RCC 7860 (cell line): Measurements from ENCODE around the gene DEFB114.

Experiments used
- DNase-seq: peaks from one replicate; pipeline ENCODE4 v3.0.0-alpha.2; 2015; ENCODE audit warnings: low spot score
- FAIRE-seq: peaks from 2 replicates; lab custom pipeline; 2012; peaks lifted over from hg19 to GRCh38; lab: Jason Lieb, UNC

Gene DEFB114

GRCh38 chr6:49937811-49938210, 26.2 kb downstream of the DEFB114 start:
- no peak for FAIRE-seq
- no peak for DNase-seq

- DNase-seq, result no peak
- FAIRE-seq, result no peak
Measured at GRCh38 chr6:49937017-49937416, 26.9 kb downstream of the DEFB114 start.

- no peak for DNase-seq
- FAIRE-seq, result no peak
Measured at GRCh38 chr6:49935387-49935786, 28.6 kb downstream of the DEFB114 start.

GRCh38 chr6:49934770-49935169, 29.2 kb downstream of the DEFB114 start:
- DNase-seq, result no peak
- no peak for FAIRE-seq

- DNase-seq, result no peak
- no peak for FAIRE-seq
Measured at GRCh38 chr6:49933526-49933925, 30.4 kb downstream of the DEFB114 start.

GRCh38 chr6:49929340-49929739, 34.6 kb downstream of the DEFB114 start:
- FAIRE-seq, result no peak

GRCh38 chr6:49923826-49924225, 40.1 kb downstream of the DEFB114 start:
- DNase-seq (no peak), FAIRE-seq (no peak)

More at GRCh38 chr6:49929340-49929739, 34.6 kb downstream of the DEFB114 start:
- no peak for DNase-seq

- FAIRE-seq (no peak), DNase-seq (no peak)
Measured at GRCh38 chr6:49919935-49920644, 43.9 kb downstream of the DEFB114 start.

- DNase-seq (no peak), FAIRE-seq (no peak)
Measured at GRCh38 chr6:49919261-49919660, 44.7 kb downstream of the DEFB114 start.

GRCh38 chr6:49918787-49919186, 45.2 kb downstream of the DEFB114 start:
- DNase-seq (no peak), FAIRE-seq (no peak)

GRCh38 chr6:49915035-49915434, 48.9 kb downstream of the DEFB114 start:
- FAIRE-seq (no peak), DNase-seq (no peak)

GRCh38 chr6:49913636-49914375, 50.2 kb downstream of the DEFB114 start:
- FAIRE-seq, result no peak
- no peak for DNase-seq

GRCh38 chr6:49912196-49912595, 51.8 kb downstream of the DEFB114 start:
- FAIRE-seq (no peak), DNase-seq (no peak)

GRCh38 chr6:49911252-49911651, 52.7 kb downstream of the DEFB114 start:
- FAIRE-seq (no peak), DNase-seq (no peak)
